K562 (cell line): ENCODE measurements around the gene CCDC27. TPM values are rescaled to one million over a fixed set of nuclear protein-coding genes. Genes with fewer than 3 reads are reported as not detected.

ENCODE experiments used
- ATAC-seq: fragments of 200-7000 bp; cut with Tn5 transposase; 3 replicates; pipeline ENCODE4 v1.9.1; 2020; ENCODE audit warnings: moderate library complexity
- BruUV-seq: library from RNA; stranded (reverse); fragments of 400-500 nt; replicated peaks from 2 replicates; lab custom pipeline; 2021; lab: Mats Ljungman, UMichigan
- CTCF ChIA-PET: fragments of 300-600 bp; formaldehyde crosslinking; extraction: SDS; loops from one replicate; lab custom pipeline; 2021; ENCODE audit warnings: low intra/inter-chr PET ratio; lab: Yijun Ruan, JAX
- POLR2A ChIA-PET: fragments of 300-600, 350-650 bp; sonication (Branson Sonifier 250); formaldehyde crosslinking; extraction: SDS; loops from one replicate; lab custom pipeline; 2021; ENCODE audit warnings: antibody characterized with exemption, inconsistent platforms; lab: Yijun Ruan, JAX
- DNase-seq, 4 experiments: peaks; one replicate each; pipeline versions ENCODE4 v3.0.0 to v3.0.0-alpha.2; 2011 to 2018; ENCODE audit warnings: low spot score in 3 of 4, mixed read lengths in 3 of 4; ENCODE audit errors: extremely low read depth in 1 of 4
- FAIRE-seq: peaks from 2 replicates; lab custom pipeline; 2011; peaks lifted over from hg19 to GRCh38; lab: Jason Lieb, UNC
- H2AFZ ChIP-seq: 2 replicates; pipeline ENCODE4 v1.6.0; 2011; ENCODE audit warnings: low read depth, low read length, control low read depth, inconsistent platforms
- H3K27ac ChIP-seq: fragments of 200-600 bp; 3 replicates; pipeline ENCODE4 v1.8.0; 2011; ENCODE audit warnings: low read depth, mild to moderate bottlenecking, control low read depth, inconsistent platforms, low read length, moderate library complexity, mixed read lengths; ENCODE audit errors: extremely low read depth
- H3K27me3 ChIP-seq, 2 experiments: fragments of 300-600 bp in 1 of 2; 2 replicates in 1 of 2; 3 replicates in 1 of 2; pipeline versions ENCODE4 v1.6.0 to v1.8.0; 2011; ENCODE audit warnings: inconsistent platforms in 2 of 2, low read length in 2 of 2, mild to moderate bottlenecking in 1 of 2, mixed read lengths in 1 of 2, moderate library complexity in 1 of 2; ENCODE audit not compliant: control insufficient read depth in 2 of 2, insufficient read depth in 2 of 2
- H3K36me3 ChIP-seq: fragments of 300-600 bp; 3 replicates; pipeline ENCODE4 v1.8.0; 2011; ENCODE audit warnings: mild to moderate bottlenecking, low read length, inconsistent platforms; ENCODE audit not compliant: control insufficient read depth, insufficient read depth
- H3K4me1 ChIP-seq, 2 experiments: fragments of 200-600 bp in 1 of 2; replicated peaks in 1 of 2; 2 replicates in 1 of 2; 3 replicates in 1 of 2; pipeline versions ENCODE4 v1.5.1 to v1.8.0; 2011; ENCODE audit warnings: inconsistent platforms in 2 of 2, low read length in 2 of 2, mild to moderate bottlenecking in 1 of 2, mixed read lengths in 1 of 2, moderate library complexity in 1 of 2; ENCODE audit not compliant: control insufficient read depth in 2 of 2, insufficient read depth in 2 of 2
- H3K4me2 ChIP-seq: 2 replicates; pipeline ENCODE4 v1.6.1; 2011; ENCODE audit warnings: low read length, control low read depth, inconsistent platforms, mixed read lengths; ENCODE audit not compliant: insufficient read depth
- H3K4me3 ChIP-seq: fragments of 200-600 bp; sonication (generic), shearing (Covaris generic); 2 replicates; pipeline ENCODE4 v1.5.1; 2016; ENCODE audit warnings: control low read depth, inconsistent platforms
- H3K79me2 ChIP-seq: fragments of 200-600 bp; 3 replicates; pipeline ENCODE4 v1.8.0; 2011; ENCODE audit warnings: low read length, inconsistent platforms; ENCODE audit not compliant: control insufficient read depth, insufficient read depth
- H3K9ac ChIP-seq, 2 experiments: 2 replicates each; pipeline versions ENCODE4 v1.6.0 to v1.6.1; 2011; ENCODE audit warnings: low read depth in 2 of 2, low read length in 2 of 2, control low read depth in 1 of 2, inconsistent platforms in 1 of 2, mild to moderate bottlenecking in 1 of 2, mixed read lengths in 1 of 2; ENCODE audit not compliant: insufficient read depth in 1 of 2
- H3K9me1 ChIP-seq: one replicate; pipeline ENCODE4 v1.6.0; 2011; ENCODE audit warnings: inconsistent platforms, mild to moderate bottlenecking, low read length, moderate library complexity; ENCODE audit not compliant: control insufficient read depth, insufficient read depth
- H3K9me3 ChIP-seq: replicated peaks from 2 replicates; pipeline ENCODE4 v1.5.1; 2011; ENCODE audit warnings: low read depth, low read length, inconsistent platforms; ENCODE audit not compliant: control insufficient read depth, insufficient read depth
- H4K20me1 ChIP-seq: replicated peaks from 2 replicates; pipeline ENCODE4 v1.6.1; 2011; ENCODE audit warnings: low read length, inconsistent platforms, mixed read lengths; ENCODE audit not compliant: control insufficient read depth, insufficient read depth
- BMI1 ChIP-seq: fragments of 150-350 bp; IDR thresholded peaks from 2 replicates; pipeline ENCODE4 v1.6.1; 2014; ENCODE audit warnings: low read length
- DACH1 ChIP-seq: fragments of 450-650 bp; IDR thresholded peaks from 2 replicates; pipeline ENCODE4 v1.6.1; 2018; ENCODE audit not compliant: partially characterized antibody
- FOXJ3 ChIP-seq: sonication (generic); formaldehyde crosslinking; IDR thresholded peaks from 2 replicates; pipeline ENCODE4 v1.4.0; 2020; ENCODE audit warnings: mild to moderate bottlenecking, missing genetic modification reagents
- FOXK1 ChIP-seq: sonication (generic); formaldehyde crosslinking; IDR thresholded peaks from 2 replicates; pipeline ENCODE4 v1.8.0; 2022; ENCODE audit warnings: missing genetic modification reagents, mild to moderate bottlenecking, borderline replicate concordance
- GMEB1 ChIP-seq: fragments of 250-450 bp; sonication (Bioruptor Pico); IDR thresholded peaks from 2 replicates; pipeline ENCODE4 v1.4.0; 2020; ENCODE audit warnings: mild to moderate bottlenecking
- HDGF ChIP-seq: fragments of 450-650 bp; IDR thresholded peaks from 2 replicates; pipeline ENCODE4 v1.6.1; 2016
- PATZ1 ChIP-seq: fragments of 250-450 bp; sonication (Bioruptor Pico); IDR thresholded peaks from 2 replicates; pipeline ENCODE4 v1.5.0; 2020; ENCODE audit warnings: mild to moderate bottlenecking, borderline replicate concordance
- POLR2AphosphoS2 ChIP-seq: IDR thresholded peaks from 2 replicates; pipeline ENCODE4 v1.6.1; 2012; ENCODE audit warnings: low read length, improper control_type of control experiment
- POLR2G ChIP-seq: fragments of 200-400 bp; formaldehyde crosslinking; IDR thresholded peaks from 2 replicates; pipeline ENCODE4 v1.6.1; 2017; ENCODE audit warnings: low read depth, mild to moderate bottlenecking, antibody characterized with exemption, low read length, moderate library complexity
- RBFOX2 ChIP-seq: fragments of 200-400 bp; formaldehyde crosslinking; IDR thresholded peaks from 2 replicates; pipeline ENCODE4 v1.6.1; 2017; ENCODE audit warnings: low read depth, mild to moderate bottlenecking, low read length, moderate library complexity
- RBM22 ChIP-seq: fragments of 200-400 bp; formaldehyde crosslinking; IDR thresholded peaks from 2 replicates; pipeline ENCODE4 v1.6.1; 2018; ENCODE audit warnings: low read length, low read depth; ENCODE audit not compliant: poor library complexity, severe bottlenecking
- RHOXF2B ChIP-seq: fragments of 250-450 bp; sonication (Bioruptor Pico); conservative IDR thresholded peaks from 2 replicates; pipeline ENCODE4 v1.5.1; 2021
- SFPQ ChIP-seq: fragments of 200-400 bp; formaldehyde crosslinking; IDR thresholded peaks from 2 replicates; pipeline ENCODE4 v1.6.1; 2017; ENCODE audit warnings: mild to moderate bottlenecking, low read depth, low read length, moderate library complexity
- USF1 ChIP-seq: sonication (generic); formaldehyde crosslinking; IDR thresholded peaks from 2 replicates; pipeline ENCODE4 v1.9.0; 2022; ENCODE audit warnings: mild to moderate bottlenecking, missing genetic modification reagents
- WHSC1 ChIP-seq: IDR thresholded peaks from one replicate; pipeline ENCODE4 v1.6.1; 2012; ENCODE audit warnings: low read length, control low read depth, inconsistent platforms
- WGBS: fragments of 100-300 bp; shearing (Covaris generic); methylation state at CpG from one replicate; pipeline ENCODE4 v1.1.6; 2016; ENCODE audit warnings: low coverage, mixed read lengths; ENCODE audit not compliant: insufficient coverage; ENCODE audit errors: missing lambda C conversion rate; 5-methylcytosine and 5-hydroxymethylcytosine counted together
- in situ Hi-C: fragments of 300-500 bp; cut with MboI; formaldehyde crosslinking; loops from 4 replicates; pipeline ENCODE4 v1.15.0; 2018; ENCODE audit warnings: inconsistent platforms, mixed read lengths
- intact Hi-C: fragments of 100-400 bp; cut with micrococcal nuclease; formaldehyde crosslinking; loops from 2 replicates; pipeline ENCODE4 v1.14.2; 2022
- polyA plus RNA-seq, 8 experiments: library from polyadenylated mRNA; depleted of rRNA in 4 of 8; stranded (reverse) in 5 of 8; unstranded in 3 of 8; fragments of >200 nt; fragmentation: Nextera tagmentation in 2 of 8; fragmentation: Illumina TruSeq in 1 of 8; extraction: Ambion mirVana in 2 of 8; extraction: Trizol in 1 of 8; gene quantifications; 2 replicates each; pipeline versions ENCODE4 v1.2.1 to v1.2.3, GENCODE V29; 2011 to 2014; ENCODE audit warnings: inconsistent platforms in 1 of 8, missing spikeins in 1 of 8
- total RNA-seq, 7 experiments: library from RNA; depleted of rRNA in 6 of 7; stranded (reverse); fragments of >200 nt in 6 of 7; fragmentation: Illumina TruSeq in 2 of 7; extraction: Trizol in 2 of 7; gene quantifications; 2 replicates each; pipeline versions ENCODE4 v1.2.1 to v1.2.3, GENCODE V29; 2011 to 2021; ENCODE audit warnings: low replicate concordance in 1 of 7

CCDC27 gene
- total and polyA plus RNA-seq, 9 of the 15 experiments (the other 6 are each of a cell fraction or from before 2014, with no cell fraction given) = 0.01 to 0.04 TPM; not detected in 7

- intact Hi-C loops = no loop called here
- no peak overlapping the region for H3K27ac ChIP-seq
- CTCF ChIA-PET = no interaction called here
- H2AFZ ChIP-seq = no peak overlapping the region
- peaks cover 16% of the 10 kb centered on the region for H3K79me2 ChIP-seq
- no TSS peak for BruUV-seq
- no peaks in the 10 kb centered on the region for H3K9me3 ChIP-seq
- no peaks in the 10 kb centered on the region for H3K27me3 ChIP-seq
- no peaks in the 10 kb centered on the region for H3K9me1 ChIP-seq
- in situ Hi-C loops = no loop called here
- no peak for ATAC-seq
- H4K20me1 ChIP-seq = no peaks in the 10 kb centered on the region
- H3K4me2 ChIP-seq = no peak overlapping the region
- peak overlapping the region in 1 of 2 experiments; percentile 18; a peak in 2 of 4 replicates for H3K9ac ChIP-seq
- DNase-seq = no peak
- POLR2A ChIA-PET = interaction anchor here (2.6 to 5.0 kb wide), 2 partner anchors 8 to 11 kb away, joined by 12 to 41 read pairs; partner anchors contain the start of gene LRRC47
- peaks cover 0 to 27% of the 10 kb centered on the region in 2 experiments; a peak in 2 of 5 replicates for H3K4me1 ChIP-seq
- no peak overlapping the region for H3K4me3 ChIP-seq
- no peak for FAIRE-seq
- peaks cover 100% of the 10 kb centered on the region for H3K36me3 ChIP-seq
- WGBS = 97% methylated on average over 29 of the region's 30 CpGs
- TF ChIP-seq USF1 (CRISPR knock-in tag) (0 out of 2 replicates have a peak, but pooled peaks have one; percentile 26), POLR2AphosphoS2 (0 out of 2 replicates have a peak, but pooled peaks have one; percentile 37), SFPQ (no peak), DACH1 (no peak), POLR2G (peak; percentile 71), GMEB1 (CRISPR knock-in tag) (no peak), WHSC1 (no peak), FOXK1 (CRISPR knock-in tag) (no peak), HDGF (no peak), RBM22 (peak; percentile 58), PATZ1 (CRISPR knock-in tag) (no peak), RHOXF2B (CRISPR knock-in tag) (no peak), BMI1 (no peak), RBFOX2 (peak; percentile 45; the same call in 1 of the 2 replicates), FOXJ3 (CRISPR knock-in tag) (no peak)
Observed at GRCh38 chr1:3783651-3784474, 31.6 kb downstream of the CCDC27 start.
